Measurements from ENCODE around the gene DLGAP1. TPM values are rescaled to one million over a fixed set of nuclear protein-coding genes. Genes with fewer than 3 reads are reported as not detected.

DLGAP1 gene
- total RNA-seq, 1 donor from 2014 or later = 5.4 TPM

- Histone ChIP-seq H3K36me3 (no peaks in the 10 kb centered on the region), H3K4me3 (no peak overlapping the region), H3K27ac (no peak overlapping the region), H3K4me1 (no peaks in the 10 kb centered on the region), H3K9me3 (no peaks in the 10 kb centered on the region), H3K27me3 (no peaks in the 10 kb centered on the region)
- ATAC-seq (peak; percentile 62), DNase-seq (no peak)
- TF ChIP-seq CTCF (IDR thresholded peaks at IDR 0.05) = no peak
- intact Hi-C loops (cut with DNase I) = no loop called here
Measured at GRCh38 chr18:3486512-3486911, 968.6 kb downstream of the DLGAP1 start.

DNA sequence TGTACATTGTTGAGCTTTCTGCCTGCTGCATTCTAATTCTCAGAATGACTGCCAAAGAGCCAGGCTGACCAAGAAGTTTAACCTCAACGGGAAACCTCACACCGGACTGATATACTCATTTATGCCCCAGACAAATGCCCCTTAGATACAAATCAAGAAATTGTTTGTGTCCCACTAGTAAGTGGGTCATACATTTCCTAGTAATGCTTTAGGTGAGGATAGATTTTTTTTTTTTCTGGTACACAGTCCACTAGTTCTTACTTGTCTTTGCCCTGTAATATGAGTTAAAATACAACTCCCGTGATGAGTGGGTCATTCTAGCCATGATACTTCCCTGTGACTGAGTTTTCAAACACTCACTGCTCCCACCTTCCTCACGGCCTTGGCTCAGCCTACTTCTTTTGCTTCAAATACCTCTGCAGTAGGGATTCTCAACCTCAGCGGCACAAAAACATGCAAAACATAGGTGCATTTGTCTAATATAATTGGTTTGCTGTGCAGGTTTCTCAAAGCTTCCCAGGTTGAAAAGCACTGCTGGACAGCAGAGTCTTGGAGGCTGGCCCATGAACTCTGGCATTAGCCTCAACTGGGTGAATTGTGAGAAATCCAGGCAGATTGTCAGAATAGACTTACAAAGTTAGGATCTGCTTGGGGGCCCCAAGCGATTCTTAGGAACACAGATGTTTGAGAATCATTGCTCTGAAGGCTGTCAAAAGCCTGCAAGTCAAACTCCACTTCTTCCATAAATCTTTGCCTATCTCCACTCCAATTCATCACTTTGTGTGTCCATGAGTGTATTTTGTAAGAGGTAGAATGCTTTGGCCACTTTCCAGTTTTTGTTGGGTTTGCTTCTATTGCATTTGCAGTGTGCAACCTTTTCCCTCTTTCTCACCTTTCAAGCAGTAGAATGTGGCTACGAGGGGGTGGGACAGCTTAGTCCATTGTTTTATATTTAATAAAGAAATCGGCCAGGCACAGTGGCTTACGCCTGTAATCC is 969.7 kb downstream of the DLGAP1 start:
- intact Hi-C loops (cut with DNase I) = no loop called here
- H3K4me1 ChIP-seq = no peaks in the 10 kb centered on the region
- H3K9me3 ChIP-seq = no peaks in the 10 kb centered on the region
- no peaks in the 10 kb centered on the region for H3K27me3 ChIP-seq
- no peak for ATAC-seq
- H3K27ac ChIP-seq = no peak overlapping the region
- H3K36me3 ChIP-seq = no peaks in the 10 kb centered on the region
- no peak for DNase-seq
- no peak overlapping the region for H3K4me3 ChIP-seq
- TF ChIP-seq CTCF (IDR thresholded peaks at IDR 0.05) = no peak

GRCh38 chr18:3482258-3482657 is 972.8 kb downstream of the DLGAP1 start:
- ATAC-seq (no peak), DNase-seq (no peak)
- no peaks in the 10 kb centered on the region for H3K27me3 ChIP-seq
- intact Hi-C loops (cut with DNase I) = no loop called here
- no peaks in the 10 kb centered on the region for H3K9me3 ChIP-seq
- no peak overlapping the region for H3K27ac ChIP-seq
- no peaks in the 10 kb centered on the region for H3K4me1 ChIP-seq
- H3K4me3 ChIP-seq = no peak overlapping the region
- no peak for TF ChIP-seq CTCF (IDR thresholded peaks at IDR 0.05)
- no peaks in the 10 kb centered on the region for H3K36me3 ChIP-seq

DNA sequence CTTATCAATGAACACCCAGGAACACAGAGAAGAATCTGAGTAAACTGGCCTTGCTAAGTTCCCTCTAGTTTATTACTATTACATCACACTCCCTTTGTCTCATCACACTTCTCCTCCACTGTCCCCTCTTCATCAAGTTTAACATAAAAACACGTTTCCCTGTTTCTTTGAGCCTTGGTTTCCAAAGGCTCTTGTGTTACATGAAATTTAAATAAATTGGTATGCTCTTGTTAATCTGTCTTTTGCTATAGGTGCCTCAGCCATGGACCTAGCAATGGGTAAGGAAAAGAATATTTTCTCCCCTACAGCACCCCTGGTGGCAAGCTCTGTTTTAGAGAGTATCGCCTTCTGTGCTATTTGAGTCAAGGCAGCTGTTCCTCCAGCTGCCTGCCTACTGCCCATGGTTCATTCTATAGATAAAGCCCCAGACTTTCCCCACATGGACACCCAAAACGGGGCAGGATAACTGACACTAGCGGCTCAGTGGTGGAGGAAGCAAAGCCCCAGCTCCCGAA is 973.4 kb downstream of the DLGAP1 start:
- Histone ChIP-seq H3K27ac (no peak overlapping the region), H3K36me3 (no peaks in the 10 kb centered on the region), H3K4me1 (no peaks in the 10 kb centered on the region), H3K27me3 (no peaks in the 10 kb centered on the region), H3K4me3 (no peak overlapping the region), H3K9me3 (no peaks in the 10 kb centered on the region)
- DNase-seq = no peak
- peak; percentile 49 for TF ChIP-seq CTCF (IDR thresholded peaks at IDR 0.05)
- intact Hi-C loops (cut with DNase I) = no loop called here
- ATAC-seq = peak; percentile 66

DNA sequence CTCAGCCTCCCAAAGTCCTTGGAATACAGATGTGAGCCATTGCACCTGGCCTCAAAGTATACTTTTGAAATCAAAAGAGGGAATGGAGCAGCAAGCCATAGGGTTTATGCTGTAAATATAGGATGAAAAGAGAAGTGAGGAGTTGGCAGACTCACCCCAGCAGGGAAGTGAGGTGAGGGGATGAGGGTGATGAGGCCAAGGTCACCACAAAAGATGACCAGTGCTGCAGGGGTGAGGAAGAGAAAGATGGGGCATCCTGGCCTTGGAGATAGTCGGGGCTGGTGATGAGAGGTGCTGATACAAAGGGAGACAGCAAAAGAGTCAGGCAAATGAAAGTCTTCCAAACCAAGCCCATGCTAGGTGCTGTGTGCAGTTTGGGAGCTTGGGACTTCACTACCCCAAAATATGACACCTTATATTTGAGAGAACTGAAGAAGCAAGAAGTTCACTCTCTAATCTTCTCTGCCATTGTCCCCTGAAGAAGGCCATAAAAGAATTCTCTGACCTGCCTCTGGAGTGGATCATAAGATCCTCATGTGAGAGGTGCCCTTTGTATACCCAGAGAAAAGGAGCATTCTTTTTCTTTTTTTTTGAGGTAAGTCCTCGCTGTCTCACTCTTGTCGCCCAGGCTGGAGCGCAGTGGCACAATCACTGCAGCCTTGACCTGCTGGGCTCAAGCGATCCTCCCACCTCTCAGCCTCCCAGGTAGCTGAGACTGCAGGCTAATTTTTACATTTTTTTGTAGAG is 974.1 kb downstream of the DLGAP1 start:
- no peak for TF ChIP-seq CTCF (IDR thresholded peaks at IDR 0.05)
- H3K27me3 ChIP-seq = no peaks in the 10 kb centered on the region
- intact Hi-C loops (cut with DNase I) = no loop called here
- no peaks in the 10 kb centered on the region for H3K4me1 ChIP-seq
- no peaks in the 10 kb centered on the region for H3K36me3 ChIP-seq
- H3K4me3 ChIP-seq = no peak overlapping the region
- no peak for ATAC-seq
- no peak overlapping the region for H3K27ac ChIP-seq
- H3K9me3 ChIP-seq = no peaks in the 10 kb centered on the region
- DNase-seq = no peak
